ENCODE measurements around the gene TNS4.

GRCh38 chr17:40445751-40446468, 55.5 kb downstream of the TNS4 start:
- TF ChIP-seq NFE2L2 (IDR thresholded peaks at IDR 0.05; ENCODE audit: low read depth, low read length) = no peak
- 0 out of 2 replicates have a peak, but pooled peaks have one; percentile 11 for TF ChIP-seq CTCF (conservative IDR thresholded peaks at IDR 0.05; ENCODE audit: low read depth, low read length)
- TF ChIP-seq BHLHE40 (IDR thresholded peaks at IDR 0.05; ENCODE audit: low read depth, low read length) = no peak
- no peak for TF ChIP-seq MXI1 (IDR thresholded peaks at IDR 0.05; ENCODE audit: borderline replicate concordance, low read depth, low read length)
- TF ChIP-seq RAD21 (IDR thresholded peaks at IDR 0.05; ENCODE audit: low read length) = no peak
